ENCODE data around the gene CPA1. TPM values are rescaled to one million over a fixed set of nuclear protein-coding genes. Genes with fewer than 3 reads are reported as not detected.
A peak's percentile ranks its signal among the peaks of the same experiment; 100 is the strongest.

Gene CPA1
- total and polyA plus RNA-seq, 9 of the 15 experiments (the other 6 are each of a cell fraction or from before 2014, with no cell fraction given) = 6.5 TPM; not detected in 8

DNA sequence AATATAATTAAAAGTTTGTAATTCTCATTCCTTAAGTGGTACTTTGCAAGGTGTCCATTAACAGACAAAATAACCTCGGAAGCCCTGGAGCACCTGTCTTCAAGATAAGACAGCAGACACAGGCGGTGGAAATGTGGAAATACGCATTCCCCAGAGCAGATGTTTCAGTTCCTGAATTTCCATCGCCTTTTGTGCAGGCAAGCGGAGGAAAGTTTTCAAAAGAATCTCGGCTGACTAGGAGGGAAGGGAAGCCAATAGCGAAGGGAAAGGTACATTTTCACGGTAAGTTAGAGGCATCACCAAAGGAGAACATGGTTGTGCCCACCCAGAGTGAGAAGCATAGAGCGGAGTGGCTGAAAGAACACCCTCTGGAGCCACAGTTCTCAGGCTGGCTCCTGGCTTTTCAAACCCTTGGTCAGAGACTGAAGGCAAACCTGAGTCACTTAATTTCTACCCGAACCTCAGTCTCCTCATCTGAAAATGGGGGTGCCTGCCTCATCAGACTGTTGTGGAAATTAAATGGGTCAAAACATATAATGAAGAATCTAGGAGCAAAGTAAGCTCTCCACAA, 13.6 kb downstream of the CPA1 start (continued):
- no peak for TF ChIP-seq ELF1 (tag; IDR thresholded peaks at IDR 0.05)
- TF ChIP-seq HMG20A (CRISPR knock-in tag; conservative IDR thresholded peaks at IDR 0.05) = no peak
- TF ChIP-seq DACH1 (IDR thresholded peaks at IDR 0.05; ENCODE audit: partially characterized antibody) = no peak
- no peak for TF ChIP-seq ZNF217 (CRISPR knock-in tag; IDR thresholded peaks at IDR 0.05)
- no peak for TF ChIP-seq ESRRA (IDR thresholded peaks at IDR 0.05; ENCODE audit: borderline replicate concordance, low read depth)
- peak; percentile 49; the same call in 1 of the 2 replicates for TF ChIP-seq CBFA2T3 (IDR thresholded peaks at IDR 0.05)
- TF ChIP-seq CCAR2 (IDR thresholded peaks at IDR 0.05; ENCODE audit: low read depth, low read length) = no peak
- TF ChIP-seq, protein P1, sequence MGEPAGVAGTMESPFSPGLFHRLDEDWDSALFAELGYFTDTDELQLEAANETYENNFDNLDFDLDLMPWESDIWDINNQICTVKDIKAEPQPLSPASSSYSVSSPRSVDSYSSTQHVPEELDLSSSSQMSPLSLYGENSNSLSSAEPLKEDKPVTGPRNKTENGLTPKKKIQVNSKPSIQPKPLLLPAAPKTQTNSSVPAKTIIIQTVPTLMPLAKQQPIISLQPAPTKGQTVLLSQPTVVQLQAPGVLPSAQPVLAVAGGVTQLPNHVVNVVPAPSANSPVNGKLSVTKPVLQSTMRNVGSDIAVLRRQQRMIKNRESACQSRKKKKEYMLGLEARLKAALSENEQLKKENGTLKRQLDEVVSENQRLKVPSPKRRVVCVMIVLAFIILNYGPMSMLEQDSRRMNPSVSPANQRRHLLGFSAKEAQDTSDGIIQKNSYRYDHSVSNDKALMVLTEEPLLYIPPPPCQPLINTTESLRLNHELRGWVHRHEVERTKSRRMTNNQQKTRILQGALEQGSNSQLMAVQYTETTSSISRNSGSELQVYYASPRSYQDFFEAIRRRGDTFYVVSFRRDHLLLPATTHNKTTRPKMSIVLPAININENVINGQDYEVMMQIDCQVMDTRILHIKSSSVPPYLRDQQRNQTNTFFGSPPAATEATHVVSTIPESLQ (CRISPR knock-in tag; IDR thresholded peaks at IDR 0.05) = no peak
- 0 out of 2 replicates have a peak, but pooled peaks have one; percentile 20 for TF ChIP-seq ARID1B (IDR thresholded peaks at IDR 0.05)
- TF ChIP-seq ZNF384 (IDR thresholded peaks at IDR 0.05; ENCODE audit: low read depth, low read length) = no peak
- TF ChIP-seq, protein P2, sequence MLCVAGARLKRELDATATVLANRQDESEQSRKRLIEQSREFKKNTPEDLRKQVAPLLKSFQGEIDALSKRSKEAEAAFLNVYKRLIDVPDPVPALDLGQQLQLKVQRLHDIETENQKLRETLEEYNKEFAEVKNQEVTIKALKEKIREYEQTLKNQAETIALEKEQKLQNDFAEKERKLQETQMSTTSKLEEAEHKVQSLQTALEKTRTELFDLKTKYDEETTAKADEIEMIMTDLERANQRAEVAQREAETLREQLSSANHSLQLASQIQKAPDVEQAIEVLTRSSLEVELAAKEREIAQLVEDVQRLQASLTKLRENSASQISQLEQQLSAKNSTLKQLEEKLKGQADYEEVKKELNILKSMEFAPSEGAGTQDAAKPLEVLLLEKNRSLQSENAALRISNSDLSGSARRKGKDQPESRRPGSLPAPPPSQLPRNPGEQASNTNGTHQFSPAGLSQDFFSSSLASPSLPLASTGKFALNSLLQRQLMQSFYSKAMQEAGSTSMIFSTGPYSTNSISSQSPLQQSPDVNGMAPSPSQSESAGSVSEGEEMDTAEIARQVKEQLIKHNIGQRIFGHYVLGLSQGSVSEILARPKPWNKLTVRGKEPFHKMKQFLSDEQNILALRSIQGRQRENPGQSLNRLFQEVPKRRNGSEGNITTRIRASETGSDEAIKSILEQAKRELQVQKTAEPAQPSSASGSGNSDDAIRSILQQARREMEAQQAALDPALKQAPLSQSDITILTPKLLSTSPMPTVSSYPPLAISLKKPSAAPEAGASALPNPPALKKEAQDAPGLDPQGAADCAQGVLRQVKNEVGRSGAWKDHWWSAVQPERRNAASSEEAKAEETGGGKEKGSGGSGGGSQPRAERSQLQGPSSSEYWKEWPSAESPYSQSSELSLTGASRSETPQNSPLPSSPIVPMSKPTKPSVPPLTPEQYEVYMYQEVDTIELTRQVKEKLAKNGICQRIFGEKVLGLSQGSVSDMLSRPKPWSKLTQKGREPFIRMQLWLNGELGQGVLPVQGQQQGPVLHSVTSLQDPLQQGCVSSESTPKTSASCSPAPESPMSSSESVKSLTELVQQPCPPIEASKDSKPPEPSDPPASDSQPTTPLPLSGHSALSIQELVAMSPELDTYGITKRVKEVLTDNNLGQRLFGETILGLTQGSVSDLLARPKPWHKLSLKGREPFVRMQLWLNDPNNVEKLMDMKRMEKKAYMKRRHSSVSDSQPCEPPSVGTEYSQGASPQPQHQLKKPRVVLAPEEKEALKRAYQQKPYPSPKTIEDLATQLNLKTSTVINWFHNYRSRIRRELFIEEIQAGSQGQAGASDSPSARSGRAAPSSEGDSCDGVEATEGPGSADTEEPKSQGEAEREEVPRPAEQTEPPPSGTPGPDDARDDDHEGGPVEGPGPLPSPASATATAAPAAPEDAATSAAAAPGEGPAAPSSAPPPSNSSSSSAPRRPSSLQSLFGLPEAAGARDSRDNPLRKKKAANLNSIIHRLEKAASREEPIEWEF (CRISPR knock-in tag; IDR thresholded peaks at IDR 0.05) = no peak
- no peak for TF ChIP-seq ZNF197 (CRISPR knock-in tag; IDR thresholded peaks at IDR 0.05; ENCODE audit: low read depth)
- no peak for TF ChIP-seq POLR2B (IDR thresholded peaks at IDR 0.05; ENCODE audit: low read depth, partially characterized antibody)
- no peak for TF ChIP-seq BDP1 (IDR thresholded peaks at IDR 0.05; ENCODE audit: insufficient read depth, insufficient read length)
- TF ChIP-seq SPI1 (IDR thresholded peaks at IDR 0.05; ENCODE audit: borderline replicate concordance, low read depth, low read length) = peak; percentile 38; the same call in 1 of the 2 replicates
- TF ChIP-seq TBP (optimal IDR thresholded peaks at IDR 0.05; ENCODE audit: low read depth, low read length) = no peak
- TF ChIP-seq BCL6 (CRISPR knock-in tag; IDR thresholded peaks at IDR 0.05) = no peak
- TF ChIP-seq CHAMP1 (IDR thresholded peaks at IDR 0.05) = no peak
- TF ChIP-seq RBM14 (IDR thresholded peaks at IDR 0.05; ENCODE audit: borderline replicate concordance, insufficient read depth, low read depth, low read length) = no peak
- TF ChIP-seq ZC3H11A (IDR thresholded peaks at IDR 0.05; ENCODE audit: low read depth, low read length) = no peak

Measured in K562 (cell line).